Measurements from ENCODE around the gene CTSD. TPM values are rescaled to one million over a fixed set of nuclear protein-coding genes. Genes with fewer than 3 reads are reported as not detected.

CTSD gene
- total RNA-seq, 1 experiment from 2014 or later: 127 TPM

- TF ChIP-seq ATF3 (IDR thresholded peaks at IDR 0.05) (no peak), POLR2AphosphoS5 (IDR thresholded peaks at IDR 0.05; ENCODE audit: low read depth, low read length) (no peak), ZFX (IDR thresholded peaks at IDR 0.05) (no peak), JUND (IDR thresholded peaks at IDR 0.05) (no peak), EGR1 (IDR thresholded peaks at IDR 0.05; ENCODE audit: low read depth) (no peak), EZH2 (IDR thresholded peaks at IDR 0.05) (no peak), POLR2A (IDR thresholded peaks at IDR 0.05; ENCODE audit: borderline replicate concordance, extremely low read depth, insufficient read depth, insufficient read length) (no peak), SP1 (IDR thresholded peaks at IDR 0.05; ENCODE audit: low read depth) (no peak), CTCF (IDR thresholded peaks at IDR 0.05 in 2 of 3, conservative IDR thresholded peaks at IDR 0.05 in 1 of 3; ENCODE audit: borderline replicate concordance in 1 of 3, insufficient read depth in 1 of 3, low read depth in 2 of 3, low read length in 2 of 3) (no peak), ELF1 (IDR thresholded peaks at IDR 0.05; ENCODE audit: borderline replicate concordance, low read depth) (no peak), TCF7L2 (IDR thresholded peaks at IDR 0.05; ENCODE audit: borderline replicate concordance, extremely low read depth, insufficient read depth, insufficient read length) (no peak), SRF (IDR thresholded peaks at IDR 0.05; ENCODE audit: low read depth) (no peak), YY1 (IDR thresholded peaks at IDR 0.05; ENCODE audit: extremely low read depth, insufficient replicate concordance, low read depth, low read length) (no peak), EZH2phosphoT487 (IDR thresholded peaks at IDR 0.05; ENCODE audit: borderline replicate concordance) (no peak), ZBTB33 (IDR thresholded peaks at IDR 0.05; ENCODE audit: extremely low read depth, insufficient replicate concordance, low read length) (no peak), CBX3 (IDR thresholded peaks at IDR 0.05; ENCODE audit: low read depth) (no peak), SIN3A (IDR thresholded peaks at IDR 0.05; ENCODE audit: low read depth) (no peak), CEBPB (IDR thresholded peaks at IDR 0.05; ENCODE audit: low read depth) (no peak), ZNF274 (IDR thresholded peaks at IDR 0.05; ENCODE audit: low read depth, low read length) (no peak)
- RAD21 ChIA-PET (ENCODE audit: low non-redundant PET in 1 of 2, low total read pairs in 2 of 2, uncharacterized antibody in 2 of 2, unreplicated experiment in 2 of 2): no interaction called here
- Histone ChIP-seq H3K27me3 (ENCODE audit: insufficient read depth, low read length) (no peaks in the 10 kb centered on the region), H3K27ac (ENCODE audit: low read depth, low read length) (no peak overlapping the region; the same call in 1 of the 2 replicates), H3K9me3 (ENCODE audit: control insufficient read depth in 1 of 2, insufficient read depth in 1 of 2, low read depth in 1 of 2, low read length in 2 of 2) (no peaks in the 10 kb centered on the region), H4K20me1 (ENCODE audit: insufficient read depth) (no peaks in the 10 kb centered on the region), H3K9me2 (ENCODE audit: insufficient read depth) (no peaks in the 10 kb centered on the region), H3K4me1 (ENCODE audit: control insufficient read depth in 1 of 2, insufficient read depth in 2 of 2, low read length in 2 of 2) (peaks cover 13 to 33% of the 10 kb centered on the region in 2 experiments; a peak in 3 of 4 replicates), H3K9ac (ENCODE audit: low read length) (no peak overlapping the region), H3K79me2 (ENCODE audit: insufficient read depth, low read length) (peaks cover 17% of the 10 kb centered on the region; the same call in 1 of the 2 replicates), H3K4me2 (ENCODE audit: low read length) (0 out of 2 replicates have a peak overlapping the region, but pooled peaks have one; percentile 7), H3K36me3 (ENCODE audit: control insufficient read depth in 1 of 2, insufficient read depth in 2 of 2, low read length in 2 of 2) (no peaks in the 10 kb centered on the region; a peak in 1 of 4 replicates), H3K4me3 (replicated peaks in 1 of 2; ENCODE audit: low read depth in 1 of 2, low read length in 2 of 2) (no peak overlapping the region), H2AFZ (ENCODE audit: low read depth, low read length, poor library complexity, severe bottlenecking) (no peak overlapping the region)
- ATAC-seq (no peak), DNase-seq (ENCODE audit: low read depth, low spot score) (no peak)
- intact Hi-C loops (cut with micrococcal nuclease): no loop called here
- no TSS peak for BruUV-seq (replicated peaks)
- POLR2A ChIA-PET: interaction anchor here (1.0 kb wide), 1 partner anchor 11 kb away, joined by 4 read pairs; no protein-coding TSS in a partner anchor
- CTCF ChIA-PET: no interaction called here
Observed at GRCh38 chr11:1761110-1761856, 2.4 kb downstream of the CTSD start.

All from HCT116 (cell line).